ENCODE measurements around the gene C6orf62.

GRCh38 chr6:24761193-24761835 lies 42.4 kb upstream of the C6orf62 start:
- TF ChIP-seq, protein P1, sequence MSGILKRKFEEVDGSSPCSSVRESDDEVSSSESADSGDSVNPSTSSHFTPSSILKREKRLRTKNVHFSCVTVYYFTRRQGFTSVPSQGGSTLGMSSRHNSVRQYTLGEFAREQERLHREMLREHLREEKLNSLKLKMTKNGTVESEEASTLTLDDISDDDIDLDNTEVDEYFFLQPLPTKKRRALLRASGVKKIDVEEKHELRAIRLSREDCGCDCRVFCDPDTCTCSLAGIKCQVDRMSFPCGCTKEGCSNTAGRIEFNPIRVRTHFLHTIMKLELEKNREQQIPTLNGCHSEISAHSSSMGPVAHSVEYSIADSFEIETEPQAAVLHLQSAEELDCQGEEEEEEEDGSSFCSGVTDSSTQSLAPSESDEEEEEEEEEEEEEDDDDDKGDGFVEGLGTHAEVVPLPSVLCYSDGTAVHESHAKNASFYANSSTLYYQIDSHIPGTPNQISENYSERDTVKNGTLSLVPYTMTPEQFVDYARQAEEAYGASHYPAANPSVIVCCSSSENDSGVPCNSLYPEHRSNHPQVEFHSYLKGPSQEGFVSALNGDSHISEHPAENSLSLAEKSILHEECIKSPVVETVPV (CRISPR knock-in tag; IDR thresholded peaks at IDR 0.05): no peak
- TF ChIP-seq CREB5 (CRISPR knock-in tag; IDR thresholded peaks at IDR 0.05; ENCODE audit: low read depth): no peak
- TF ChIP-seq CSDC2 (CRISPR knock-in tag; IDR thresholded peaks at IDR 0.05): no peak
- no peak for TF ChIP-seq ZFP30 (CRISPR knock-in tag; IDR thresholded peaks at IDR 0.05)
- no peak for TF ChIP-seq BACH2 (CRISPR knock-in tag; IDR thresholded peaks at IDR 0.05; ENCODE audit: borderline replicate concordance)
- no peak for TF ChIP-seq OSR1 (CRISPR knock-in tag; IDR thresholded peaks at IDR 0.05)
- no peak for TF ChIP-seq RARB (CRISPR knock-in tag; IDR thresholded peaks at IDR 0.05)
- TF ChIP-seq, protein P2, sequence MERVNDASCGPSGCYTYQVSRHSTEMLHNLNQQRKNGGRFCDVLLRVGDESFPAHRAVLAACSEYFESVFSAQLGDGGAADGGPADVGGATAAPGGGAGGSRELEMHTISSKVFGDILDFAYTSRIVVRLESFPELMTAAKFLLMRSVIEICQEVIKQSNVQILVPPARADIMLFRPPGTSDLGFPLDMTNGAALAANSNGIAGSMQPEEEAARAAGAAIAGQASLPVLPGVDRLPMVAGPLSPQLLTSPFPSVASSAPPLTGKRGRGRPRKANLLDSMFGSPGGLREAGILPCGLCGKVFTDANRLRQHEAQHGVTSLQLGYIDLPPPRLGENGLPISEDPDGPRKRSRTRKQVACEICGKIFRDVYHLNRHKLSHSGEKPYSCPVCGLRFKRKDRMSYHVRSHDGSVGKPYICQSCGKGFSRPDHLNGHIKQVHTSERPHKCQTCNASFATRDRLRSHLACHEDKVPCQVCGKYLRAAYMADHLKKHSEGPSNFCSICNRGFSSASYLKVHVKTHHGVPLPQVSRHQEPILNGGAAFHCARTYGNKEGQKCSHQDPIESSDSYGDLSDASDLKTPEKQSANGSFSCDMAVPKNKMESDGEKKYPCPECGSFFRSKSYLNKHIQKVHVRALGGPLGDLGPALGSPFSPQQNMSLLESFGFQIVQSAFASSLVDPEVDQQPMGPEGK (CRISPR knock-in tag; IDR thresholded peaks at IDR 0.05; ENCODE audit: borderline replicate concordance): no peak
- no peak for TF ChIP-seq TCF4 (CRISPR knock-in tag; IDR thresholded peaks at IDR 0.05; ENCODE audit: borderline replicate concordance)
- TF ChIP-seq SNAI2 (CRISPR knock-in tag; IDR thresholded peaks at IDR 0.05): no peak
- no peak for TF ChIP-seq ARNTL (CRISPR knock-in tag; IDR thresholded peaks at IDR 0.05; ENCODE audit: borderline replicate concordance, low read depth)
- no peak for TF ChIP-seq TOX (CRISPR knock-in tag; IDR thresholded peaks at IDR 0.05; ENCODE audit: borderline replicate concordance)
- TF ChIP-seq PPARA (CRISPR knock-in tag; IDR thresholded peaks at IDR 0.05; ENCODE audit: borderline replicate concordance): no peak

Data from SK-N-SH treated with all-trans-retinoic acid at 6 μM for 48 hours (cell line).